Psoas muscle (tissue), 8 donors: Measurements from ENCODE around the gene BBS9. TPM values are rescaled to one million over a fixed set of nuclear protein-coding genes. Genes with fewer than 3 reads are reported as not detected.

Experiments
- ATAC-seq, 4 donors: fragments of 200-7000 bp; cut with Tn5 transposase; one replicate each; pipeline ENCODE4 v1.9.1; 2020; ENCODE audit warnings: moderate library complexity in 3 of 4, mild to moderate bottlenecking in 2 of 4
- DNase-seq, 2 donors: peaks; one replicate each; pipeline ENCODE4 v3.0.0-alpha.2; 2020
- H3K27ac ChIP-seq: fragments of 200-600 bp; one replicate; pipeline ENCODE4 v1.8.0; 2022
- H3K27me3 ChIP-seq, 3 donors: fragments of 200-600 bp in 1 of 3; one replicate each; pipeline versions ENCODE4 v1.6.1 to v1.8.0; 2013 to 2022; ENCODE audit warnings: low read length in 2 of 3, mild to moderate bottlenecking in 2 of 3, moderate library complexity in 1 of 3; ENCODE audit not compliant: insufficient read depth in 3 of 3
- H3K36me3 ChIP-seq, 2 donors: fragments of 200-600 bp in 1 of 2; one replicate each; pipeline versions ENCODE4 v1.6.1 to v1.8.0; 2013 to 2022; ENCODE audit warnings: low read depth in 1 of 2, mild to moderate bottlenecking in 1 of 2, moderate library complexity in 1 of 2; ENCODE audit not compliant: insufficient read depth in 1 of 2
- H3K4me1 ChIP-seq: fragments of 200-600 bp; one replicate; pipeline ENCODE4 v1.8.0; 2022
- H3K4me3 ChIP-seq: fragments of 200-600 bp; one replicate; pipeline ENCODE4 v1.8.0; 2022; ENCODE audit warnings: mild to moderate bottlenecking
- H3K9me3 ChIP-seq: fragments of 200-600 bp; one replicate; pipeline ENCODE4 v1.8.0; 2022
- CTCF ChIP-seq: fragments of 200-600 bp; IDR thresholded peaks from one replicate; pipeline ENCODE4 v1.8.0; 2022; ENCODE audit warnings: antibody characterized with exemption
- WGBS, 3 donors: extraction: QIAGEN DNeasy Blood & Tissue Kit; methylation state at CpG; one replicate each; pipeline versions ENCODE4 v1.1.6 to v1.1.7; 2013; 5-methylcytosine and 5-hydroxymethylcytosine counted together
- intact Hi-C, 2 donors: fragments of 100-400 bp; cut with DNase I; formaldehyde crosslinking; loops; one replicate each; pipeline versions ENCODE4 v1.11.0 to v1.14.2; 2022
- polyA plus RNA-seq, 3 donors: library from polyadenylated mRNA; stranded (reverse); fragments of 200-250 nt; gene quantifications; one replicate each; pipeline ENCODE4 v1.2.3, GENCODE V29; 2013
- total RNA-seq, 4 donors: library from RNA; stranded (reverse); fragmentation: NEBNext Ultra II Directional in 2 of 4; extraction: Animal tissue kit (Norgen Biotek cat#: 25700) in 2 of 4; gene quantifications; one replicate each; pipeline versions ENCODE4 v1.2.1 to v1.2.4, GENCODE V29; 2021 to 2023
- donor health status: healthy with polysubstance abuse.
- donor health status: DM: no; HTN: no; CAD: no; lungs with moderate emphysema.
- donor health status: Bipolar disorder and iron deficiency.
- donor health status: healthy.
- donor health status: DM: yes; HTN: yes; CAD: no.
- donor health status: DM: no; HTN: no; CAD: no.
- donor health status: DM: no; HTN: no; CAD: no.
- donor health status: DM: yes; HTN: yes; CAD: no.

Gene BBS9
- total and polyA plus RNA-seq, 7 donors: 2.7 to 7.3 (median 4.1) TPM

- no peaks in the 10 kb centered on the region for H3K36me3 ChIP-seq
- H3K9me3 ChIP-seq: no peaks in the 10 kb centered on the region
- peaks cover 35% of the 10 kb centered on the region for H3K4me1 ChIP-seq
- peak overlapping the region; percentile 44 for H3K27ac ChIP-seq
- no peaks in the 10 kb centered on the region for H3K27me3 ChIP-seq
- TF ChIP-seq CTCF: no peak
- ATAC-seq: peak in 3 of 4 donors; percentile 66 to 83 (median 74)
- DNase-seq: no peak
- intact Hi-C loops: loop anchor here in 1 of 2 donors (10.0 kb wide), 1 partner anchor 62 kb away; no protein-coding TSS in a partner anchor
- no peak overlapping the region for H3K4me3 ChIP-seq
Measured at GRCh38 chr7:33556472-33556871, 427.1 kb downstream of the BBS9 start.

- WGBS, 3 donors: 88 to 93% (median 91%) methylated on average over 6 of the region's 6 CpGs
- intact Hi-C loops: loop anchor here in 1 of 2 donors (10.0 kb wide), 1 partner anchor 64 kb away; no protein-coding TSS in a partner anchor
- peaks cover 30% of the 10 kb centered on the region for H3K4me1 ChIP-seq
- no peaks in the 10 kb centered on the region for H3K27me3 ChIP-seq
- TF ChIP-seq CTCF: no peak
- no peak for ATAC-seq
- H3K36me3 ChIP-seq: no peaks in the 10 kb centered on the region
- H3K4me3 ChIP-seq: no peak overlapping the region
- H3K27ac ChIP-seq: no peak overlapping the region
- no peak for DNase-seq
- H3K9me3 ChIP-seq: no peaks in the 10 kb centered on the region
Measured at GRCh38 chr7:33558549-33559323, 429.4 kb downstream of the BBS9 start.

GRCh38 chr7:33559324-33559710 lies 430.0 kb downstream of the BBS9 start:
- 59 to 79% (median 63%) methylated on average over 6 of the region's 6 CpGs for WGBS, 3 donors

GRCh38 chr7:33562996-33563395 lies 433.6 kb downstream of the BBS9 start:
- Histone ChIP-seq H3K27me3 (no peaks in the 10 kb centered on the region), H3K27ac (no peak overlapping the region), H3K4me1 (no peaks in the 10 kb centered on the region), H3K9me3 (no peaks in the 10 kb centered on the region), H3K4me3 (no peak overlapping the region), H3K36me3 (no peaks in the 10 kb centered on the region)
- no peak for DNase-seq
- TF ChIP-seq CTCF: no peak
- ATAC-seq: no peak
- intact Hi-C loops: no loop called here

More at GRCh38 chr7:33559324-33559710, 430.0 kb downstream of the BBS9 start:
- intact Hi-C loops: loop anchor here in 1 of 2 donors (10.0 kb wide), 1 partner anchor 65 kb away; no protein-coding TSS in a partner anchor
- DNase-seq (no peak), ATAC-seq (no peak)
- Histone ChIP-seq H3K4me1 (peaks cover 26% of the 10 kb centered on the region), H3K9me3 (no peaks in the 10 kb centered on the region), H3K36me3 (no peaks in the 10 kb centered on the region), H3K4me3 (no peak overlapping the region), H3K27me3 (no peaks in the 10 kb centered on the region), H3K27ac (no peak overlapping the region)
- TF ChIP-seq CTCF: no peak
